Naive thymus-derived CD8-positive, alpha-beta T cell (primary cell): ENCODE results near the gene TAL1. TPM values are rescaled to one million over a fixed set of nuclear protein-coding genes. Genes with fewer than 3 reads are reported as not detected.

Source experiments
- polyA plus RNA-seq, 3 donors: library from polyadenylated mRNA; unstranded; fragments of 300-500 nt; fragmentation: Illumina TruSeq; gene quantifications; one replicate each; pipeline ENCODE4 v1.2.3, GENCODE V29; 2021
- total RNA-seq, 8 experiments: library from RNA in 2 of 8; stranded (reverse) in 2 of 8; gene quantifications; one replicate each; pipeline ENCODE4 v1.2.3 and lab custom pipeline; 2021 to 2026

The TAL1 gene
- total and polyA plus RNA-seq, 5 experiments from 2014 or later = not detected

Other genes with a start within 250 kb of the TAL1 start
- gene CYP4X1, start 208.6 kb downstream of the TAL1 start, total RNA-seq = not detected
- gene CYP4X1, start 208.6 kb downstream of the TAL1 start, polyA plus RNA-seq = not detected
- not detected for gene CYP4Z1, start 165.0 kb downstream of the TAL1 start, total RNA-seq
- gene CYP4Z1, start 165.0 kb downstream of the TAL1 start, polyA plus RNA-seq = not detected
- not detected for gene CYP4A22, start 94.8 kb downstream of the TAL1 start, total RNA-seq
- not detected for gene CYP4A22, start 94.8 kb downstream of the TAL1 start, polyA plus RNA-seq
- gene PDZK1IP1, start 42.2 kb downstream of the TAL1 start, total RNA-seq = not detected
- not detected for gene PDZK1IP1, start 42.2 kb downstream of the TAL1 start, polyA plus RNA-seq
- 1 to 10 TPM in 1 of 2 experiments, under 1 TPM in 1; 0.85 to 1.3 TPM for gene STIL, start 81.9 kb upstream of the TAL1 start, total RNA-seq
- 1 to 10 TPM in 1 of 3 donors, under 1 TPM in 2; 0.59 to 1.2 (median 0.63) TPM for gene STIL, start 81.9 kb upstream of the TAL1 start, polyA plus RNA-seq
- 100 to 1,000 TPM; 115 to 116 TPM for gene CMPK1, start 101.6 kb upstream of the TAL1 start, total RNA-seq
- 100 to 1,000 TPM; 142 to 189 (median 153) TPM for gene CMPK1, start 101.6 kb upstream of the TAL1 start, polyA plus RNA-seq
- gene FOXE3, start 184.1 kb upstream of the TAL1 start, total RNA-seq = not detected
- not detected for gene FOXE3, start 184.1 kb upstream of the TAL1 start, polyA plus RNA-seq
- under 1 TPM; 0.27 to 0.36 TPM for gene FOXD2, start 205.8 kb upstream of the TAL1 start, total RNA-seq
- gene FOXD2, start 205.8 kb upstream of the TAL1 start, polyA plus RNA-seq = under 1 TPM in 2 of 3 donors, not detected in 1; 0.05 to 0.32 TPM